ENCODE measurements around the gene CYP2B6. TPM values are rescaled to one million over a fixed set of nuclear protein-coding genes. Genes with fewer than 3 reads are reported as not detected.
"Not testable (repeated sequence)": the region's sequence is repeated elsewhere in the genome, so short reads cannot be mapped to it uniquely, and the experiment has no call there.

Gene CYP2B6
- total and polyA plus RNA-seq, 10 of the 15 experiments (the other 5 are each of a cell fraction or from before 2014, with no cell fraction given) = 0.23 to 0.86 TPM; not detected in 8

- H3K9ac ChIP-seq (ENCODE audit: control insufficient read depth, insufficient read depth, low read length); H3K4me3 ChIP-seq; DNase-seq (ENCODE audit: low read depth, low spot score); H3K4me1 ChIP-seq (ENCODE audit: control insufficient read depth, insufficient read depth, low read length); H3K4me2 ChIP-seq (ENCODE audit: control insufficient read depth, insufficient read depth); H3K36me3 ChIP-seq (ENCODE audit: control insufficient read depth in 2 of 2, insufficient read depth in 2 of 2, low read length in 1 of 2); H3K79me2 ChIP-seq (ENCODE audit: control insufficient read depth, insufficient read depth, low read length); H2AFZ ChIP-seq (ENCODE audit: control insufficient read depth, low read depth, low read length); SMC1A ChIA-PET (ENCODE audit: uncharacterized antibody, unreplicated experiment); ATAC-seq; H3K9me3 ChIP-seq (replicated peaks; ENCODE audit: control insufficient read depth, insufficient read depth, low read length); POLR2A ChIA-PET; H4K20me1 ChIP-seq (ENCODE audit: control insufficient read depth, insufficient read depth); H3K27ac ChIP-seq (ENCODE audit: control insufficient read depth, insufficient read depth); H3K27me3 ChIP-seq (replicated peaks in 1 of 2; ENCODE audit: control insufficient read depth in 2 of 2, insufficient read depth in 2 of 2, low read length in 1 of 2); FAIRE-seq; in situ Hi-C loops (cut with MboI); BruUV-seq (replicated peaks); intact Hi-C loops (cut with micrococcal nuclease; ENCODE audit: unreplicated experiment): not testable (repeated sequence)
- ChIA-PET CTCF (interaction anchor here (0.6 kb wide), 1 partner anchor 229 kb away, joined by 3 read pairs; no protein-coding TSS in a partner anchor), RAD21 (ENCODE audit: unreplicated experiment) (interaction anchor here (1.0 kb wide), 1 partner anchor 240 kb away, joined by 3 read pairs; no protein-coding TSS in a partner anchor)
- 3% methylated on average over 2 of the region's 2 CpGs for WGBS (ENCODE audit: insufficient coverage, insufficient replicate concordance, low lambda C conversion rate, missing lambda C conversion rate)
Measured at GRCh38 chr19:40980743-40981442, 10.2 kb upstream of the CYP2B6 start.

- H3K27me3 ChIP-seq (replicated peaks in 1 of 2; ENCODE audit: control insufficient read depth in 2 of 2, insufficient read depth in 2 of 2, low read length in 1 of 2) = no peaks in the 10 kb centered on the region
- POLR2A ChIA-PET = no interaction called here
- TF ChIP-seq SUZ12 (IDR thresholded peaks at IDR 0.05; ENCODE audit: unreplicated experiment) (no peak), BCLAF1 (IDR thresholded peaks at IDR 0.05) (no peak), RAD21 (IDR thresholded peaks at IDR 0.05; ENCODE audit: insufficient read depth, low read depth, low read length) (no peak), MEF2B (IDR thresholded peaks at IDR 0.05; ENCODE audit: partially characterized antibody, poor library complexity, severe bottlenecking) (no peak), KDM1A (IDR thresholded peaks at IDR 0.05; ENCODE audit: borderline replicate concordance) (no peak), TAF1 (IDR thresholded peaks at IDR 0.05; ENCODE audit: borderline replicate concordance, low read depth, low read length) (no peak), NBN (IDR thresholded peaks at IDR 0.05) (no peak), USF1 (IDR thresholded peaks at IDR 0.05; ENCODE audit: borderline replicate concordance, extremely low read length, insufficient read depth, low read depth, low read length) (no peak)
- TF ChIP-seq, protein P1, sequence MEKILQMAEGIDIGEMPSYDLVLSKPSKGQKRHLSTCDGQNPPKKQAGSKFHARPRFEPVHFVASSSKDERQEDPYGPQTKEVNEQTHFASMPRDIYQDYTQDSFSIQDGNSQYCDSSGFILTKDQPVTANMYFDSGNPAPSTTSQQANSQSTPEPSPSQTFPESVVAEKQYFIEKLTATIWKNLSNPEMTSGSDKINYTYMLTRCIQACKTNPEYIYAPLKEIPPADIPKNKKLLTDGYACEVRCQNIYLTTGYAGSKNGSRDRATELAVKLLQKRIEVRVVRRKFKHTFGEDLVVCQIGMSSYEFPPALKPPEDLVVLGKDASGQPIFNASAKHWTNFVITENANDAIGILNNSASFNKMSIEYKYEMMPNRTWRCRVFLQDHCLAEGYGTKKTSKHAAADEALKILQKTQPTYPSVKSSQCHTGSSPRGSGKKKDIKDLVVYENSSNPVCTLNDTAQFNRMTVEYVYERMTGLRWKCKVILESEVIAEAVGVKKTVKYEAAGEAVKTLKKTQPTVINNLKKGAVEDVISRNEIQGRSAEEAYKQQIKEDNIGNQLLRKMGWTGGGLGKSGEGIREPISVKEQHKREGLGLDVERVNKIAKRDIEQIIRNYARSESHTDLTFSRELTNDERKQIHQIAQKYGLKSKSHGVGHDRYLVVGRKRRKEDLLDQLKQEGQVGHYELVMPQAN (conservative IDR thresholded peaks at IDR 0.05) = no peak
- no peak for DNase-seq (ENCODE audit: low read depth, low spot score)
- 2% methylated on average over 4 of the region's 4 CpGs for WGBS (ENCODE audit: insufficient coverage, insufficient replicate concordance, low lambda C conversion rate, missing lambda C conversion rate)
- intact Hi-C loops (cut with micrococcal nuclease; ENCODE audit: unreplicated experiment) (no loop called here), in situ Hi-C loops (cut with MboI) (no loop called here)
- H3K4me3 ChIP-seq = no peak overlapping the region
- no peaks in the 10 kb centered on the region for H4K20me1 ChIP-seq (ENCODE audit: control insufficient read depth, insufficient read depth)
- no peak overlapping the region for H2AFZ ChIP-seq (ENCODE audit: control insufficient read depth, low read depth, low read length)
- no peaks in the 10 kb centered on the region for H3K9me3 ChIP-seq (replicated peaks; ENCODE audit: control insufficient read depth, insufficient read depth, low read length)
- no peaks in the 10 kb centered on the region for H3K36me3 ChIP-seq (ENCODE audit: control insufficient read depth in 2 of 2, insufficient read depth in 2 of 2, low read length in 1 of 2)
- RAD21 ChIA-PET (ENCODE audit: unreplicated experiment) = no interaction called here
- H3K27ac ChIP-seq (ENCODE audit: control insufficient read depth, insufficient read depth) = no peak overlapping the region
- no peak for FAIRE-seq
- CTCF ChIA-PET = no interaction called here
- H3K79me2 ChIP-seq (ENCODE audit: control insufficient read depth, insufficient read depth, low read length) = no peaks in the 10 kb centered on the region
- ATAC-seq = no peak
- no TSS peak for BruUV-seq (replicated peaks)
- no peaks in the 10 kb centered on the region for H3K4me1 ChIP-seq (ENCODE audit: control insufficient read depth, insufficient read depth, low read length)
- H3K4me2 ChIP-seq (ENCODE audit: control insufficient read depth, insufficient read depth) = no peak overlapping the region
- no peak overlapping the region for H3K9ac ChIP-seq (ENCODE audit: control insufficient read depth, insufficient read depth, low read length)
- SMC1A ChIA-PET (ENCODE audit: uncharacterized antibody, unreplicated experiment) = no interaction called here
Measured at GRCh38 chr19:40981591-40981990, 9.5 kb upstream of the CYP2B6 start.
